HEK293T (cell line): ENCODE results near the gene ZNF771.

Experiments used
- ARNT ChIP-seq: fragments of 450-650 bp; IDR thresholded peaks from 2 replicates; pipeline ENCODE4 v1.6.1; 2017; ENCODE audit warnings: mild to moderate bottlenecking
- BHLHE40 ChIP-seq: fragments of 450-650 bp; IDR thresholded peaks from 2 replicates; pipeline ENCODE4 v1.6.1; 2016; ENCODE audit warnings: mild to moderate bottlenecking, moderate library complexity, borderline replicate concordance
- ELF4 ChIP-seq: fragments of 450-650 bp; IDR thresholded peaks from 2 replicates; pipeline ENCODE4 v1.6.1; 2017; ENCODE audit warnings: antibody characterized with exemption
- FOXA1 ChIP-seq: fragments of 450-650 bp; IDR thresholded peaks from 2 replicates; pipeline ENCODE4 v1.6.1; 2016; ENCODE audit warnings: mild to moderate bottlenecking
- FOXK2 ChIP-seq: fragments of 450-650 bp; IDR thresholded peaks from 2 replicates; pipeline ENCODE4 v1.6.1; 2016; ENCODE audit warnings: mild to moderate bottlenecking
- FOXM1 ChIP-seq: fragments of 450-650 bp; IDR thresholded peaks from 2 replicates; pipeline ENCODE4 v1.6.1; 2017; ENCODE audit warnings: mild to moderate bottlenecking, borderline replicate concordance
- HDGF ChIP-seq: fragments of 450-650 bp; IDR thresholded peaks from 2 replicates; pipeline ENCODE4 v1.6.1; 2017; ENCODE audit warnings: antibody characterized with exemption, borderline replicate concordance
- LEF1 ChIP-seq: fragments of 450-650 bp; IDR thresholded peaks from 2 replicates; pipeline ENCODE4 v1.6.1; 2017; ENCODE audit warnings: mild to moderate bottlenecking, borderline replicate concordance
- SP1 ChIP-seq: fragments of 450-650 bp; IDR thresholded peaks from 2 replicates; pipeline ENCODE4 v1.6.1; 2017
- SUZ12 ChIP-seq: fragments of 450-650 bp; IDR thresholded peaks from 2 replicates; pipeline ENCODE4 v1.6.1; 2016; ENCODE audit warnings: mild to moderate bottlenecking
- TF ChIP-seq, protein P1 (sequence below): fragments of 450-650 bp; IDR thresholded peaks from 2 replicates; pipeline ENCODE4 v1.6.1; 2016

DNA sequence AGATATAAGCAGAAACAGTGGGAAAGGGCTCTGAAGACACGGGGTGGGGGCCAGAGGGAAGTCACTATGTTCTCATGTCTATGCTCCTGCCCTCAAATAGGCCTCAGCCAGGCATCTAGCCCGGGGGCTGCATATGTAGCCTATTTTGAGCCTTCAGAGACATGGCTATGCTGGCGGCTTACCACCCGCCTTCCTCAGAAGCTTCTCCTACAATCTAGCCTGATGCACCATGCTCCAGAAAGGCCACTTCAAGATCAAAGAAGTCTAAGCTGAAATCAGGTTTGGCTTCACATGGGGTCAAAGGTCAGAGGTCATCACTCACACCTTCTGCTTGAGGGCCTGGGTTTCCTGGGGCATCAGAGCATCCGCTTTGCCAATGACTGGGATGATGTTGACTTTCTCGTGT lies 26.6 kb upstream of the ZNF771 start:
- TF ChIP-seq ARNT (no peak), SUZ12 (no peak), SP1 (no peak), HDGF (no peak), LEF1 (no peak), ELF4 (no peak), FOXK2 (no peak), FOXM1 (no peak), FOXA1 (no peak), BHLHE40 (no peak)
- TF ChIP-seq, protein P1, sequence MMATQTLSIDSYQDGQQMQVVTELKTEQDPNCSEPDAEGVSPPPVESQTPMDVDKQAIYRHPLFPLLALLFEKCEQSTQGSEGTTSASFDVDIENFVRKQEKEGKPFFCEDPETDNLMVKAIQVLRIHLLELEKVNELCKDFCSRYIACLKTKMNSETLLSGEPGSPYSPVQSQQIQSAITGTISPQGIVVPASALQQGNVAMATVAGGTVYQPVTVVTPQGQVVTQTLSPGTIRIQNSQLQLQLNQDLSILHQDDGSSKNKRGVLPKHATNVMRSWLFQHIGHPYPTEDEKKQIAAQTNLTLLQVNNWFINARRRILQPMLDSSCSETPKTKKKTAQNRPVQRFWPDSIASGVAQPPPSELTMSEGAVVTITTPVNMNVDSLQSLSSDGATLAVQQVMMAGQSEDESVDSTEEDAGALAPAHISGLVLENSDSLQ = no peak
